Endothelial cell of umbilical vein (primary cell): ENCODE data around the gene KRT3. TPM values are rescaled to one million over a fixed set of nuclear protein-coding genes. Genes with fewer than 3 reads are reported as not detected.

Experiments
- BruUV-seq: library from RNA; stranded (reverse); fragments of 400-500 nt; replicated peaks from 2 replicates; lab custom pipeline; 2021; lab: Mats Ljungman, UMichigan
- CTCF ChIA-PET: fragments of 300-600, 350-600 bp; sonication (Branson Sonifier 250); formaldehyde crosslinking; loops from one replicate; lab custom pipeline; 2021; ENCODE audit warnings: antibody characterized with exemption, inconsistent platforms; lab: Charles Lee
- POLR2A ChIA-PET: fragments of 300-600, 350-600 bp; sonication (Branson Sonifier 250); formaldehyde crosslinking; loops from one replicate; lab custom pipeline; 2021; ENCODE audit warnings: antibody characterized with exemption, inconsistent platforms; lab: Charles Lee
- DNase-seq: peaks from one replicate; pipeline ENCODE4 v3.0.0-alpha.2; 2011; ENCODE audit warnings: low read depth, low spot score
- FAIRE-seq: peaks from 2 replicates; lab custom pipeline; 2011; peaks lifted over from hg19 to GRCh38; lab: Jason Lieb, UNC
- H2AFZ ChIP-seq: 2 replicates; pipeline ENCODE4 v1.6.0; 2012; ENCODE audit warnings: low read depth, low read length, control low read depth, inconsistent platforms
- H3K27ac ChIP-seq: 2 replicates; pipeline ENCODE4 v1.5.1; 2011; ENCODE audit warnings: low read depth, mild to moderate bottlenecking, control low read depth, low read length, moderate library complexity; ENCODE audit not compliant: insufficient read depth
- H3K27me3 ChIP-seq, 2 experiments: 2 replicates each; pipeline versions ENCODE4 v1.6.0 to v1.6.1; 2011; ENCODE audit warnings: low read length in 2 of 2, mixed read lengths in 1 of 2; ENCODE audit not compliant: control insufficient read depth in 2 of 2, insufficient read depth in 2 of 2
- H3K36me3 ChIP-seq, 2 experiments: 2 replicates in 1 of 2; 3 replicates in 1 of 2; pipeline ENCODE4 v1.5.1; 2011; ENCODE audit warnings: low read length in 2 of 2, mild to moderate bottlenecking in 1 of 2, moderate library complexity in 1 of 2; ENCODE audit not compliant: control insufficient read depth in 2 of 2, insufficient read depth in 2 of 2; ENCODE audit errors: extremely low read depth in 1 of 2
- H3K4me1 ChIP-seq: 3 replicates; pipeline ENCODE4 v1.5.1; 2011; ENCODE audit warnings: mild to moderate bottlenecking, low read length; ENCODE audit not compliant: control insufficient read depth, insufficient read depth; ENCODE audit errors: extremely low read depth
- H3K4me2 ChIP-seq: 2 replicates; pipeline ENCODE4 v1.6.1; 2011; ENCODE audit warnings: low read length, control low read depth, mixed read lengths; ENCODE audit not compliant: insufficient read depth
- H3K4me3 ChIP-seq, 3 experiments: fragments of 200-600 bp in 1 of 3; sonication (generic), shearing (Covaris generic) in 1 of 3; replicated peaks in 1 of 3; 2 replicates each; pipeline ENCODE4 v1.5.1; 2011 to 2016; ENCODE audit warnings: control low read depth in 3 of 3, low read length in 3 of 3, mild to moderate bottlenecking in 2 of 3, inconsistent platforms in 1 of 3, low read depth in 1 of 3, moderate library complexity in 1 of 3; ENCODE audit not compliant: insufficient read depth in 1 of 3
- H3K79me2 ChIP-seq: 2 replicates; pipeline ENCODE4 v1.6.0; 2012; ENCODE audit warnings: low read length, inconsistent platforms; ENCODE audit not compliant: control insufficient read depth, insufficient read depth
- H3K9ac ChIP-seq: replicated peaks from 2 replicates; pipeline ENCODE3; 2011; ENCODE audit warnings: low read length, control low read depth; ENCODE audit not compliant: insufficient read depth; ENCODE audit errors: extremely low read depth
- H3K9me1 ChIP-seq: replicated peaks from 3 replicates; pipeline ENCODE4 v1.6.0; 2011; ENCODE audit warnings: mild to moderate bottlenecking, low read length; ENCODE audit not compliant: control insufficient read depth, insufficient read depth; ENCODE audit errors: extremely low read depth
- H3K9me3 ChIP-seq: replicated peaks from 2 replicates; pipeline ENCODE4 v1.5.1; 2012; ENCODE audit warnings: low read length, inconsistent platforms; ENCODE audit not compliant: control insufficient read depth, insufficient read depth
- H4K20me1 ChIP-seq: replicated peaks from 2 replicates; pipeline ENCODE3; 2011; ENCODE audit warnings: mild to moderate bottlenecking, low read length; ENCODE audit not compliant: control insufficient read depth, insufficient read depth; ENCODE audit errors: extremely low read depth
- CTCF ChIP-seq, 2 donors: IDR thresholded peaks; 1 replicate in 1 of 2; 2 replicates in 1 of 2; pipeline ENCODE4 v1.5.1; 2011; ENCODE audit warnings: low read length in 2 of 2, mild to moderate bottlenecking in 2 of 2, moderate library complexity in 2 of 2, control low read depth in 1 of 2, inconsistent platforms in 1 of 2, low read depth in 1 of 2; ENCODE audit not compliant: insufficient read depth in 1 of 2; ENCODE audit errors: extremely low read depth in 1 of 2
- EZH2 ChIP-seq: IDR thresholded peaks from 2 replicates; pipeline ENCODE4 v1.6.1; 2012; ENCODE audit warnings: borderline replicate concordance, low read depth, mild to moderate bottlenecking, moderate library complexity, low read length, inconsistent platforms; ENCODE audit not compliant: severe bottlenecking
- FOS ChIP-seq: IDR thresholded peaks from 2 replicates; pipeline ENCODE4 v1.6.1; 2011; ENCODE audit warnings: mild to moderate bottlenecking, low read length, moderate library complexity, borderline replicate concordance; ENCODE audit not compliant: insufficient read depth
- JUN ChIP-seq: IDR thresholded peaks from 2 replicates; pipeline ENCODE4 v1.6.1; 2011; ENCODE audit warnings: borderline replicate concordance, low read depth; ENCODE audit not compliant: insufficient read length, insufficient read depth
- MAX ChIP-seq: IDR thresholded peaks from 2 replicates; pipeline ENCODE4 v1.6.1; 2011; ENCODE audit not compliant: insufficient read depth, insufficient read length
- MYC ChIP-seq: IDR thresholded peaks from one replicate; pipeline ENCODE4 v1.6.1; 2011; ENCODE audit warnings: mild to moderate bottlenecking, low read depth, low read length
- POLR2A ChIP-seq: IDR thresholded peaks from 2 replicates; pipeline ENCODE4 v1.6.1; 2012; ENCODE audit warnings: low read depth, mild to moderate bottlenecking, control low read depth, low read length
- POLR2AphosphoS5 ChIP-seq: IDR thresholded peaks from 2 replicates; pipeline ENCODE4 v1.6.1; 2012; ENCODE audit warnings: low read depth, mild to moderate bottlenecking, control low read depth, low read length, moderate library complexity; ENCODE audit not compliant: insufficient read depth
- dilution Hi-C: fragments of 300-500 bp; cut with MboI; formaldehyde crosslinking; loops from one replicate; pipeline ENCODE4 v1.15.0; 2019; ENCODE audit warnings: low sequenced_read_pairs; ENCODE audit not compliant: extremely low pct_ligation_motif_present
- intact Hi-C: fragments of 100-400 bp; cut with micrococcal nuclease; formaldehyde crosslinking; loops from one replicate; pipeline ENCODE4 v1.10.0; 2022
- polyA plus RNA-seq, 4 experiments: library from polyadenylated mRNA; depleted of rRNA in 3 of 4; stranded (reverse) in 3 of 4; unstranded in 1 of 4; fragments of >200 nt; gene quantifications; 2 replicates each; pipeline versions ENCODE4 v1.2.1 to v1.2.3, GENCODE V29; 2011 to 2012; ENCODE audit warnings: missing spikeins in 1 of 4
- total RNA-seq: library from RNA; stranded (reverse); gene quantifications from 2 replicates; pipeline ENCODE4 v1.2.3, GENCODE V29; 2021

KRT3 gene
- total and polyA plus RNA-seq, 2 donors (not counting 3 experiments of a cell fraction or from before 2014, with no cell fraction given) = not detected

GRCh38 chr12:52825961-52826360, 30.0 kb upstream of the KRT3 start:
- Histone ChIP-seq H4K20me1 (no peaks in the 10 kb centered on the region), H3K79me2 (no peaks in the 10 kb centered on the region), H3K4me2 (no peak overlapping the region), H3K9ac (no peak overlapping the region), H3K4me3 (no peak overlapping the region), H3K9me1 (no peaks in the 10 kb centered on the region), H3K4me1 (no peaks in the 10 kb centered on the region), H3K27ac (no peak overlapping the region), H3K27me3 (peaks cover 2 to 3% of the 10 kb centered on the region in 2 experiments), H2AFZ (no peak overlapping the region), H3K36me3 (no peaks in the 10 kb centered on the region), H3K9me3 (no peaks in the 10 kb centered on the region)
- DNase-seq (no peak), FAIRE-seq (no peak)
- dilution Hi-C loops (no loop called here), intact Hi-C loops (no loop called here)
- TF ChIP-seq FOS = no peak
- TF ChIP-seq JUN = no peak
- no peak for TF ChIP-seq EZH2
- no peak for TF ChIP-seq MYC
- no peak for TF ChIP-seq MAX
- no peak for TF ChIP-seq POLR2A
- TF ChIP-seq POLR2AphosphoS5 = no peak
- CTCF ChIA-PET = interaction anchor here (0.8 kb wide), 1 partner anchor 48 kb away, joined by 3 read pairs; no protein-coding TSS in a partner anchor
- POLR2A ChIA-PET = no interaction called here
- no TSS peak for BruUV-seq

GRCh38 chr12:52824741-52825410, 29.0 kb upstream of the KRT3 start:
- CTCF ChIA-PET = interaction anchor here (0.8 kb wide), 1 partner anchor 49 kb away, joined by 3 read pairs; no protein-coding TSS in a partner anchor

More at GRCh38 chr12:52824741-52825410, 29.0 kb upstream of the KRT3 start:
- dilution Hi-C loops (no loop called here), intact Hi-C loops (loop anchor here (5.0 kb wide), 1 partner anchor 533 kb away; the partner anchor contains the start of gene KRT81)
- H3K9me1 ChIP-seq = no peaks in the 10 kb centered on the region
- DNase-seq (no peak), FAIRE-seq (no peak)
- no TSS peak for BruUV-seq
- H3K4me2 ChIP-seq = no peak overlapping the region
- no peaks in the 10 kb centered on the region for H4K20me1 ChIP-seq
- H3K27me3 ChIP-seq = peaks cover 0 to 2% of the 10 kb centered on the region in 2 experiments
- POLR2A ChIA-PET = no interaction called here
- H2AFZ ChIP-seq = no peak overlapping the region
- TF ChIP-seq CTCF (IDR thresholded peaks at IDR 0.05; ENCODE audit: extremely low read depth in 1 of 2, insufficient read depth in 1 of 2, low read depth in 1 of 2, low read length in 2 of 2) (no peak), FOS (no peak), POLR2A (no peak), MAX (no peak), JUN (no peak)
- H3K9me3 ChIP-seq = no peaks in the 10 kb centered on the region
- no peaks in the 10 kb centered on the region for H3K79me2 ChIP-seq
- no peak overlapping the region for H3K9ac ChIP-seq
- H3K36me3 ChIP-seq = no peaks in the 10 kb centered on the region
- no peak overlapping the region for H3K4me3 ChIP-seq
- H3K4me1 ChIP-seq = no peaks in the 10 kb centered on the region
- H3K27ac ChIP-seq = no peak overlapping the region
